Kasumi-1 (cell line): ENCODE results near the gene ZCCHC9.
A peak's percentile ranks its signal among the peaks of the same experiment; 100 is the strongest.
"Not testable (repeated sequence)": the region's sequence is repeated elsewhere in the genome, so short reads cannot be mapped to it uniquely, and the experiment has no call there.

ENCODE experiments used
- DNase-seq, 2 experiments: peaks; one replicate each; lab custom pipeline; 2025; lab: John Stamatoyannopoulos, UW

Gene ZCCHC9

GRCh38 chr5:81301271-81302015, at the start of gene ZCCHC9:
ZCCHC9 (plus strand) TSS chr5:81301587; CDS start chr5:81304758, 3,171 bp downstream.
- peak; percentile 93 to 97 for DNase-seq

- no peak for DNase-seq
Measured at GRCh38 chr5:81251922-81252321, 49.5 kb upstream of the ZCCHC9 start.

GRCh38 chr5:81252904-81253303, 48.5 kb upstream of the ZCCHC9 start:
- DNase-seq, result no peak

GRCh38 chr5:81253875-81254274, 47.5 kb upstream of the ZCCHC9 start:
- DNase-seq, result no peak

- DNase-seq, result no peak
Measured at GRCh38 chr5:81254886-81255559, 46.4 kb upstream of the ZCCHC9 start.

- DNase-seq, result no peak
Measured at GRCh38 chr5:81256766-81257165, 44.6 kb upstream of the ZCCHC9 start.

- DNase-seq, result not testable (repeated sequence)
Measured at GRCh38 chr5:81262796-81263195, 38.6 kb upstream of the ZCCHC9 start.

- no peak for DNase-seq
Measured at GRCh38 chr5:81265101-81265500, 36.3 kb upstream of the ZCCHC9 start.

GRCh38 chr5:81268521-81269196, 32.7 kb upstream of the ZCCHC9 start:
- no peak for DNase-seq

- DNase-seq, result no peak
Measured at GRCh38 chr5:81269751-81270393, 31.5 kb upstream of the ZCCHC9 start.

- not testable (repeated sequence) for DNase-seq
Measured at GRCh38 chr5:81270394-81271027, 30.9 kb upstream of the ZCCHC9 start.

GRCh38 chr5:81283976-81284375, 17.4 kb upstream of the ZCCHC9 start:
- no peak for DNase-seq

- DNase-seq, result no peak
Measured at GRCh38 chr5:81286059-81286617, 15.2 kb upstream of the ZCCHC9 start.

GRCh38 chr5:81288021-81288433, 13.4 kb upstream of the ZCCHC9 start:
- DNase-seq, result no peak

- no peak for DNase-seq
Measured at GRCh38 chr5:81290146-81290545, 11.2 kb upstream of the ZCCHC9 start.

- DNase-seq, result no peak
Measured at GRCh38 chr5:81292130-81292529, 9.3 kb upstream of the ZCCHC9 start.

GRCh38 chr5:81294021-81294420, 7.4 kb upstream of the ZCCHC9 start:
- not testable (repeated sequence) for DNase-seq

GRCh38 chr5:81297531-81297930, 3.9 kb upstream of the ZCCHC9 start:
- no peak for DNase-seq

GRCh38 chr5:81300921-81301270, 491 bp upstream of the ZCCHC9 start:
- no peak for DNase-seq

- no peak for DNase-seq
Measured at GRCh38 chr5:81302596-81302995, 1.2 kb downstream of the ZCCHC9 start.

- DNase-seq, result no peak
Measured at GRCh38 chr5:81303563-81303962, 2.2 kb downstream of the ZCCHC9 start.

- no peak for DNase-seq
Measured at GRCh38 chr5:81305785-81306184, 4.4 kb downstream of the ZCCHC9 start.
